ENCODE results near the gene RAD23B. TPM values are rescaled to one million over a fixed set of nuclear protein-coding genes. Genes with fewer than 3 reads are reported as not detected.

RAD23B gene
- total RNA-seq, 1 experiment from 2014 or later: 176 TPM

- no peaks in the 10 kb centered on the region for H3K36me3 ChIP-seq (ENCODE audit: low read depth)
- DNase-seq: no peak
- BruUV-seq (replicated peaks): no TSS peak
- no peak overlapping the region for H2AFZ ChIP-seq
- no peaks in the 10 kb centered on the region for H3F3A ChIP-seq (ENCODE audit: insufficient read depth, low read depth)
- TF ChIP-seq CTCF (conservative IDR thresholded peaks at IDR 0.05) (no peak), EZH2 (IDR thresholded peaks at IDR 0.05; ENCODE audit: low read depth) (no peak)
- no peaks in the 10 kb centered on the region for H3K9me3 ChIP-seq (ENCODE audit: insufficient read depth, low read depth)
- H3K9me2 ChIP-seq (ENCODE audit: insufficient read depth): no peaks in the 10 kb centered on the region
- H3K79me2 ChIP-seq (ENCODE audit: low read depth): no peaks in the 10 kb centered on the region
- H3K27ac ChIP-seq: no peak overlapping the region
- H3K4me2 ChIP-seq: no peak overlapping the region
- ChIA-PET POLR2A (ENCODE audit: unreplicated experiment) (interaction anchor here (0.7 kb wide), 1 partner anchor 25 kb away, joined by 4 read pairs; no protein-coding TSS in a partner anchor), CTCF (no interaction called here)
- intact Hi-C loops (cut with micrococcal nuclease; ENCODE audit: unreplicated experiment): no loop called here
- H4K20me1 ChIP-seq (ENCODE audit: insufficient read depth): no peaks in the 10 kb centered on the region
- no peaks in the 10 kb centered on the region for H3K27me3 ChIP-seq (ENCODE audit: insufficient read depth, low read depth)
- H3K4me1 ChIP-seq (replicated peaks; ENCODE audit: insufficient read depth): no peaks in the 10 kb centered on the region
- no peak overlapping the region for H3K4me3 ChIP-seq
Observed at GRCh38 chr9:107360098-107360497, 77.0 kb downstream of the RAD23B start.

GRCh38 chr9:107361816-107362215, 78.7 kb downstream of the RAD23B start:
- Histone ChIP-seq H3K79me2 (ENCODE audit: low read depth) (no peaks in the 10 kb centered on the region), H3K4me3 (no peak overlapping the region), H3K9me3 (ENCODE audit: insufficient read depth, low read depth) (no peaks in the 10 kb centered on the region), H3K27ac (no peak overlapping the region), H3F3A (ENCODE audit: insufficient read depth, low read depth) (no peaks in the 10 kb centered on the region), H3K4me1 (replicated peaks; ENCODE audit: insufficient read depth) (no peaks in the 10 kb centered on the region), H3K9me2 (ENCODE audit: insufficient read depth) (no peaks in the 10 kb centered on the region), H3K4me2 (no peak overlapping the region), H4K20me1 (ENCODE audit: insufficient read depth) (no peaks in the 10 kb centered on the region), H2AFZ (no peak overlapping the region), H3K36me3 (ENCODE audit: low read depth) (no peaks in the 10 kb centered on the region), H3K27me3 (ENCODE audit: insufficient read depth, low read depth) (no peaks in the 10 kb centered on the region)
- ChIA-PET POLR2A (ENCODE audit: unreplicated experiment) (no interaction called here), CTCF (no interaction called here)
- no peak for TF ChIP-seq EZH2 (IDR thresholded peaks at IDR 0.05; ENCODE audit: low read depth)
- no peak for TF ChIP-seq CTCF (conservative IDR thresholded peaks at IDR 0.05)
- intact Hi-C loops (cut with micrococcal nuclease; ENCODE audit: unreplicated experiment): no loop called here
- no TSS peak for BruUV-seq (replicated peaks)
- DNase-seq: no peak

- Histone ChIP-seq H3K4me1 (replicated peaks; ENCODE audit: insufficient read depth) (no peaks in the 10 kb centered on the region), H3K79me2 (ENCODE audit: low read depth) (no peaks in the 10 kb centered on the region), H3F3A (ENCODE audit: insufficient read depth, low read depth) (no peaks in the 10 kb centered on the region), H3K36me3 (ENCODE audit: low read depth) (no peaks in the 10 kb centered on the region), H3K4me2 (no peak overlapping the region), H4K20me1 (ENCODE audit: insufficient read depth) (no peaks in the 10 kb centered on the region), H3K9me2 (ENCODE audit: insufficient read depth) (no peaks in the 10 kb centered on the region), H3K27me3 (ENCODE audit: insufficient read depth, low read depth) (no peaks in the 10 kb centered on the region), H3K9me3 (ENCODE audit: insufficient read depth, low read depth) (no peaks in the 10 kb centered on the region), H3K27ac (no peak overlapping the region), H3K4me3 (no peak overlapping the region), H2AFZ (no peak overlapping the region)
- intact Hi-C loops (cut with micrococcal nuclease; ENCODE audit: unreplicated experiment): no loop called here
- BruUV-seq (replicated peaks): no TSS peak
- TF ChIP-seq EZH2 (IDR thresholded peaks at IDR 0.05; ENCODE audit: low read depth): no peak
- no peak for TF ChIP-seq CTCF (conservative IDR thresholded peaks at IDR 0.05)
- DNase-seq: peak in 1 of 2 experiments; percentile 22
- ChIA-PET CTCF (interaction anchor here (0.6 kb wide), 1 partner anchor 37 kb away, joined by 3 read pairs; no protein-coding TSS in a partner anchor), POLR2A (ENCODE audit: unreplicated experiment) (no interaction called here)
Observed at GRCh38 chr9:107363516-107364152, 80.6 kb downstream of the RAD23B start.

Measured in PC-9 (cell line).